NT2/D1 (cell line): ENCODE measurements around the gene CHST1.

ENCODE experiments used
- YY1 ChIP-seq: IDR thresholded peaks from 2 replicates; pipeline ENCODE4 v1.6.1; 2011; ENCODE audit not compliant: insufficient read length, insufficient read depth
- ZNF274 ChIP-seq: IDR thresholded peaks from 2 replicates; pipeline ENCODE4 v1.6.1; 2011; ENCODE audit warnings: mild to moderate bottlenecking, low read depth, low read length

- TF ChIP-seq ZNF274: no peak
- no peak for TF ChIP-seq YY1
These were observed 10.1 kb downstream of the CHST1 start for GRCh38 chr11:45655347-45655756.
